GM12872 (cell line): ENCODE data around the gene SHC1.
A peak's percentile ranks its signal among the peaks of the same experiment; 100 is the strongest.

ENCODE experiments used
- TF ChIP-seq, protein P1 (sequence below): IDR thresholded peaks from 3 replicates; pipeline ENCODE4 v1.5.1; 2011; ENCODE audit warnings: low read depth, mild to moderate bottlenecking, low read length, moderate library complexity; ENCODE audit not compliant: insufficient read depth

Gene SHC1

DNA sequence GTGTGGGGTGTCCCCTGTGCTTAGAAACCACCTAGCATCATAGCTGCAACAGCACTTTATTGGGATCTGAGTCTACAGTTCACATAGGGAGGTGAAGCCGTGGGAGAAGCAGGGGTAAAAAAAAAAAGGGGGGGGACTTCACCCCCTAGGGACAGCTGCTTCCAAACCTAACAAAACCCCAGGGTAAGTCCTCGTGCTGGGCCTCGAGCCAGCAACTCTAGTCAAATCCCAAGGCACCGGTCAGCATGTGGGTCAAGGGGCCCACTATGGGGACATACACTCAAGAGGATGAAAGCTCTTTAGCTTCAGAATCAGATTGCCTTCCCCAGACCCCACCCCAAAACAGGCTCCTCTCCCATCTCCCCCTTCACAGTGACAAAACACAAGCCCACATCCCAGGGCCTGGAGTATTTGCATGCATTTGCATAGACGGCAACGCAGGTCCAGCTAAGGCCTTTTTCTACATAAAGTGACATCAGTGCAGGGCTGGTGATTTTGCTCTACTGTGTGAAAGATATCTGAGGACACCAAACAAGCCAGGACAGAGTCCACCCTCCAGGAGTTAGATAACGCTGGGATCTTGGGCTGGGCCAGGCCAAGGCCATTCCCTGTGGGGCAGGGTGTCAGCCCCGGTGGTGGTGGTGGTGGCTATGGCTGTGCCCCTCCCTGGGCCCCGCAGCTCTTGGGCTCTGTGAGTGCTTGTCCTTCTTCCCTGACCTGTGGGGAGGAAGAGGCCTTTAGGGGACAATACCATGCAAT lies 26.0 kb downstream of the SHC1 start:
- TF ChIP-seq, protein P1, sequence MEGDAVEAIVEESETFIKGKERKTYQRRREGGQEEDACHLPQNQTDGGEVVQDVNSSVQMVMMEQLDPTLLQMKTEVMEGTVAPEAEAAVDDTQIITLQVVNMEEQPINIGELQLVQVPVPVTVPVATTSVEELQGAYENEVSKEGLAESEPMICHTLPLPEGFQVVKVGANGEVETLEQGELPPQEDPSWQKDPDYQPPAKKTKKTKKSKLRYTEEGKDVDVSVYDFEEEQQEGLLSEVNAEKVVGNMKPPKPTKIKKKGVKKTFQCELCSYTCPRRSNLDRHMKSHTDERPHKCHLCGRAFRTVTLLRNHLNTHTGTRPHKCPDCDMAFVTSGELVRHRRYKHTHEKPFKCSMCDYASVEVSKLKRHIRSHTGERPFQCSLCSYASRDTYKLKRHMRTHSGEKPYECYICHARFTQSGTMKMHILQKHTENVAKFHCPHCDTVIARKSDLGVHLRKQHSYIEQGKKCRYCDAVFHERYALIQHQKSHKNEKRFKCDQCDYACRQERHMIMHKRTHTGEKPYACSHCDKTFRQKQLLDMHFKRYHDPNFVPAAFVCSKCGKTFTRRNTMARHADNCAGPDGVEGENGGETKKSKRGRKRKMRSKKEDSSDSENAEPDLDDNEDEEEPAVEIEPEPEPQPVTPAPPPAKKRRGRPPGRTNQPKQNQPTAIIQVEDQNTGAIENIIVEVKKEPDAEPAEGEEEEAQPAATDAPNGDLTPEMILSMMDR = no peak

DNA sequence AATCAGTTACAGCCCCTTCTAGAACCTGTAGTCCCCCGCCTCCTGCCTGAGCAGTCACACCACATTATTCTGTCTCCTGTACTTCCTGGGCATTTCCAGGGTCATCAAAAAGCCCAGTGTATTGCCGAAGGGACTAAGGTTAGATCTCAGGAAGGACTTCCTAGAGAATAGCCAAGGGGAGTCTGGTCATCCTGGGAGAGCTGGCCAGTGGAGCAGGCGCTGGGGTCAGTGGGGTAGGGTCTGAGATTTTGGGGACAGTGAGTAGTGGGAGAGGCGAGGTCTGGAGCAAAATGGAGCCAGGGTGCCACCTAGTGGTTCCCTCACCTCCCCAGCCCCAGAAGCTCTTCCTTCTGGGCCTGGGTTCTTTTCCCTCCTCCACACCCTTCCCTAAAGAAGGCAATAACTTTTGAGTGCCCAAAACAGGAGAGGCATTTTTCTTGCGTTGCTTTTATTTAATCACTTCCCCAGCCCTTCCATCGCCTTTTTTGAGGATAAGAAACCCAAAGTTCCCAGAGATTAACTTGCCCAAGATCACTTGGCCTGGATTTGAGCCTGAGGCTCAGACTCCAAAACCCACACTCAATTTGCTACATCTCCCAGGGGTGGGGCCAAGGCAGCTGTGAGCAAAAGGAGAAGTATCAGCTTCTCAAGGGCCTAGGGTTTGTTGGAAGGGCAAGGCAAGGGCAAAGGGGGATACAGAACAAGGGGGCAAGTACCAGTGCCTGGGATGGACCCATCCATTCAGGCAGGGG lies 26.7 kb downstream of the SHC1 start:
- TF ChIP-seq, protein P1 = peak; percentile 94

DNA sequence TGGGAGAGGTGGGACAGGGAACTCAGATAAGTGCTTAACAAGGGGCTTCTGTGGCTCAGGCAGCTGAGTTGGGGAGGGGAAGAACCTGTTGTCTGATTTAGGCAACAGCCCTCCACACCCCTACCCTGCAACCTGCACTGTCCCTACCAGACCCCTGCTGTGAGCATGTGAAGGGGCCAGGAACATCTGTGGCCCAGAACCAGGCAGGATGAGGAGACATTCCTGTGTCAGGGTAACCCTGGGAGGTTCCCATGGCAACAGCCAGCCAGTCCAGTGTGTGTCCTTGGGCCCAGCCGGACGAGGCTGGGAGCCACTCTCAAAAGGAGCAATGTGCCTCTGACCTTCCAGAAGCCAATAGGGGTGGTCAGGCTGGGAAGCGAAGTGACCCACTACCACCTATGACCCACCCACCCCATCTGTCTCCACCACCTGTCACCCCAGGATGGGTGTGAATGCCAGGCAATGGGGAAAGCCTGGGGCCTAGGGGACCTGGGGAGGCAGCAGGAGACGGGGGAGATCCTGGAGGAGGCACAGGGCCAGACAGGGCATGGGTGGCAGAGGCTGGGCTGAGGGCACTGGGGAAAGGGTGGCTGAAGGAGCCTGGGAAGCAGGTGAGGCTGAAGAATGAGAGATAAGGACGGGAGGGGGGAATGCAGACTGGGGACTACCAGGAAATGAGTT lies 29.1 kb downstream of the SHC1 start:
- TF ChIP-seq, protein P1 = no peak

DNA sequence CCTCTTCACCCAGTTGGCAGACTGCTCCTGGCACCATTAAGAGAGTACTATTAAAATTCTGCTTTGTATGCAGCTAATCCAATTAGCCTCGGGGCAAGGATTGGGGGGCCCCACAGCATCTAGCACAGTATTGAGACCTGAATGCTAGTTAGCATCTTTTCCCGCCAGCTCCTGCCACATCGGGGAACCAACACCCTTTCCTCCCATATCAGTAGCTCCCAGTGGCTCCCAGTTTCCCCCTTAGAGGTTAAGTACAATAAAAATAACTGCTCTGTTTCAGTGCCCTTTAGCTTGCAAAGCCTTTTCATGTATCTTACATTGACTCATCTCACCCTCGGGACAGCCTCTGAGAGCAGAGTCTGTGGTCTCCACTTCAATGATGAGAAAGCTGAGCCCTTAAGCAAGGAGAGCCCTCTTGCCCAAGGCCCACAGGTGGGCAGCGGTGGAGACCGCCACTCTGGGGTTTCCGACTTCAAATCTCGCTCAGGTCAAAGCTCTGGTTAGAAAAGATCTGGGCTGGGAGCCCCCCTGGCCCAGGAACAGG lies 29.8 kb downstream of the SHC1 start:
- TF ChIP-seq, protein P1 = 0 out of 3 replicates have a peak, but pooled peaks have one; percentile 0

DNA sequence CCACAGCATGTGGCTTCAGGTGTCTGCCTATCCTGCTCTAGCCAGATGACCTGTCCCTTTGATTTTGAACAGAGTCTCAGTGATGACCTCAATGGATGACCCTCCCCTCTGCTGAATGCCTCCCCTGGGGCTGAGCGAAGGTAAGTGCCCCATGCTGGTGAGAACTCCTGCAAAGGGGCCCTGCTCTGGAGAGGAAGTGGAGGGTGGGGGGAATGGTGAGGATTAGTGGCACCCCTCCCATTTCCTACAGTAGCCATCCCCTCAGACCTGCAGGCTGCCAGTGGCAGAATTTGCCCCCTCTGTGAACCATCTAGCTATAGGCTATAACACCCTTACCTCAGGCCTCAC lies 30.4 kb downstream of the SHC1 start:
- TF ChIP-seq, protein P1 = no peak

DNA sequence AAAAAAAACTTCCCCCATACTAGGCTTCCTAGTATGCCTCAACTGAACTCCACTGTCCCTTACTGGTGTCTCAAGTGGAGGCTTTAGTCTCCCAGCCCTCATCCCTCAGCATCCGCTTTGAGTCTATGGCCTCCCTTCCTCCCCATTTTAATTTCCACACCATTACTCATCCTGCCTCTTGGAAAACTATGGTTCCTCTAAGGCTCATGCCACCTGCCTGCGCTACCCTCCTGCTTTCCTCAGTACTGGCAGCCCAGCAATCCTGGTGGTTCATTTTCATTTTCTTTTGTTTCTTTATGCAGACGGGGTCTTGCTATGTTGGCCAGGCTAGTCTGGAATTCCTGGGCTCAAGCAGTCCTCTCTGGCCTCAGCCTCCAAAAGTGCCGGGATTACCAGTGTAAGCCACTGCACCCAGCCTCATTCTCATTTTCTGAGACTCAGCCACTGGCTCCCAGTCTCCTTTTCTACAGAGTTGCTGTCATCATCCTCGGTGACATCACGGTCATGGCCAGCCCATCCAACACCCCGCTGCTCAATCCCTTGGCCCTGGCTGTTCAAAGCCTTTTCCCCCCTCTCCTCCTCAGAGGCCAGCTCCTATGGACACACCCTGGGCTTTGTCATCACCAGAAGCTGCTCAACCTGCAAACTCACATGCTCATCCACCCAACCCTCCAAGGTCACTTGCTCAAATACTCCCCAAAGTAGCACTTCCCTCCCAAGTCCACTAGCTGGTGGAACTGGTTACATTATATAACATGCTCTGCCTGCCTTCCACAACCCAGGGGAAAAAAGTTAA lies 31.7 kb downstream of the SHC1 start:
- TF ChIP-seq, protein P1 = 0 out of 3 replicates have a peak, but pooled peaks have one; percentile 11
